ENCODE results near the gene ENTPD6. TPM values are rescaled to one million over a fixed set of nuclear protein-coding genes. Genes with fewer than 3 reads are reported as not detected.

ENTPD6 gene
- total and polyA plus RNA-seq, 2 experiments from 2014 or later = 80.4 to 87.1 TPM

DNA sequence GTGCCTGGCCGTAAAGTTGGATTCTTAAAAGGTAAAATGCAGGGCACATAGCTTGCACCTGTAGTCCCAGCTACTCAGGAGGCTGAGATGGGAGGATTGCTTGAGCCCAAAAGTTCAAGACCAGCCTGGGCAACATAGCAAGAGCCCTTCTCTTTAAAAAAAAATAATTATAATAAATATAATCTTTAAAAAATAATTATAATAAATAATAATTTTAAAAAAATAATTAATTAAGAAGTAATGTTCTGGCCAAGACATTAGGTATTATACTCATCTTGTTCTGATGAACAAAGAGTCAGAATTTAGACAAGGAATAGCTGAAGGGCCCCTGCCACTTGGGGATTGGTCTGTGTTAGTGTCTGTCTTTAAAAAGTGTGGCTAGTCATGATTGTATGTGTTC, 13.9 kb downstream of the ENTPD6 start:
- no peaks in the 10 kb centered on the region for H3K9me3 ChIP-seq (ENCODE audit: low read depth)

GRCh38 chr20:25209911-25210310, 14.4 kb downstream of the ENTPD6 start:
- no peaks in the 10 kb centered on the region for H3K27me3 ChIP-seq
- H3K36me3 ChIP-seq (replicated peaks; ENCODE audit: insufficient read depth, low read depth) = no peaks in the 10 kb centered on the region
- 98% methylated on average over 12 of the region's 12 CpGs for WGBS (ENCODE audit: low lambda C conversion rate, missing lambda C conversion rate)

More for the DNA sequence above, 13.9 kb downstream of the ENTPD6 start:
- no peaks in the 10 kb centered on the region for H3K27me3 ChIP-seq
- 100% methylated on average over 1 of the region's 1 CpG for WGBS (ENCODE audit: low lambda C conversion rate, missing lambda C conversion rate)
- no peak overlapping the region for H3K4me2 ChIP-seq
- no peak overlapping the region for H2AFZ ChIP-seq
- H3K27ac ChIP-seq = no peak overlapping the region
- H3K4me3 ChIP-seq = no peak overlapping the region
- peaks cover 20% of the 10 kb centered on the region for H3K79me2 ChIP-seq
- no peaks in the 10 kb centered on the region for H3K4me1 ChIP-seq (ENCODE audit: insufficient read depth)
- H3K36me3 ChIP-seq (replicated peaks; ENCODE audit: insufficient read depth, low read depth) = no peaks in the 10 kb centered on the region
- H4K20me1 ChIP-seq (ENCODE audit: insufficient read depth, poor library complexity, severe bottlenecking) = no peaks in the 10 kb centered on the region
- no peaks in the 10 kb centered on the region for H3K9me2 ChIP-seq (replicated peaks; ENCODE audit: insufficient read depth)
- DNase-seq (ENCODE audit: low spot score) = no peak
- TF ChIP-seq EZH2phosphoT487 (IDR thresholded peaks at IDR 0.05; ENCODE audit: low read depth, severe bottlenecking, unreplicated experiment) (no peak), CTCF (IDR thresholded peaks at IDR 0.05; ENCODE audit: poor library complexity) (no peak), EZH2 (IDR thresholded peaks at IDR 0.05; ENCODE audit: borderline replicate concordance) (no peak)

GRCh38 chr20:25211273-25211672, 15.8 kb downstream of the ENTPD6 start:
- no peaks in the 10 kb centered on the region for H3K36me3 ChIP-seq (replicated peaks; ENCODE audit: insufficient read depth, low read depth)
- no peak for DNase-seq (ENCODE audit: low spot score)

More at GRCh38 chr20:25209911-25210310, 14.4 kb downstream of the ENTPD6 start:
- Histone ChIP-seq H3K9me3 (ENCODE audit: low read depth) (no peaks in the 10 kb centered on the region), H3K27ac (no peak overlapping the region), H3K9me2 (replicated peaks; ENCODE audit: insufficient read depth) (no peaks in the 10 kb centered on the region), H4K20me1 (ENCODE audit: insufficient read depth, poor library complexity, severe bottlenecking) (no peaks in the 10 kb centered on the region), H3K4me1 (ENCODE audit: insufficient read depth) (no peaks in the 10 kb centered on the region), H3K4me2 (no peak overlapping the region), H3K4me3 (no peak overlapping the region), H2AFZ (no peak overlapping the region), H3K79me2 (peaks cover 15% of the 10 kb centered on the region)
- no peak for DNase-seq (ENCODE audit: low spot score)
- TF ChIP-seq EZH2 (IDR thresholded peaks at IDR 0.05; ENCODE audit: borderline replicate concordance) (no peak), CTCF (IDR thresholded peaks at IDR 0.05; ENCODE audit: poor library complexity) (no peak), EZH2phosphoT487 (IDR thresholded peaks at IDR 0.05; ENCODE audit: low read depth, severe bottlenecking, unreplicated experiment) (no peak)

More at GRCh38 chr20:25211273-25211672, 15.8 kb downstream of the ENTPD6 start:
- H4K20me1 ChIP-seq (ENCODE audit: insufficient read depth, poor library complexity, severe bottlenecking) = no peaks in the 10 kb centered on the region
- H2AFZ ChIP-seq = no peak overlapping the region
- H3K27ac ChIP-seq = no peak overlapping the region
- TF ChIP-seq EZH2 (IDR thresholded peaks at IDR 0.05; ENCODE audit: borderline replicate concordance) = no peak
- no peak for TF ChIP-seq EZH2phosphoT487 (IDR thresholded peaks at IDR 0.05; ENCODE audit: low read depth, severe bottlenecking, unreplicated experiment)
- no peak for TF ChIP-seq CTCF (IDR thresholded peaks at IDR 0.05; ENCODE audit: poor library complexity)
- H3K9me2 ChIP-seq (replicated peaks; ENCODE audit: insufficient read depth) = no peaks in the 10 kb centered on the region
- peaks cover 4% of the 10 kb centered on the region for H3K79me2 ChIP-seq
- no peak overlapping the region for H3K4me2 ChIP-seq
- no peaks in the 10 kb centered on the region for H3K27me3 ChIP-seq
- H3K4me3 ChIP-seq = no peak overlapping the region
- H3K9me3 ChIP-seq (ENCODE audit: low read depth) = no peaks in the 10 kb centered on the region
- 97% methylated on average over 7 of the region's 7 CpGs for WGBS (ENCODE audit: low lambda C conversion rate, missing lambda C conversion rate)
- H3K4me1 ChIP-seq (ENCODE audit: insufficient read depth) = no peaks in the 10 kb centered on the region
